AG20443 (cell line): Measurements from ENCODE around the gene RNF150.
"Not testable (repeated sequence)": the region's sequence is repeated elsewhere in the genome, so short reads cannot be mapped to it uniquely, and the experiment has no call there.

Source experiments
- DNase-seq: peaks from one replicate; pipeline ENCODE4 v3.0.0; 2012; ENCODE audit warnings: low spot score, mixed read lengths

Gene RNF150

GRCh38 chr4:140816806-140817510, 316.3 kb downstream of the RNF150 start:
- DNase-seq, result no peak

- no peak for DNase-seq
Observed at GRCh38 chr4:140813804-140814203, 319.5 kb downstream of the RNF150 start.

GRCh38 chr4:140812916-140813315, 320.4 kb downstream of the RNF150 start:
- no peak for DNase-seq

DNA sequence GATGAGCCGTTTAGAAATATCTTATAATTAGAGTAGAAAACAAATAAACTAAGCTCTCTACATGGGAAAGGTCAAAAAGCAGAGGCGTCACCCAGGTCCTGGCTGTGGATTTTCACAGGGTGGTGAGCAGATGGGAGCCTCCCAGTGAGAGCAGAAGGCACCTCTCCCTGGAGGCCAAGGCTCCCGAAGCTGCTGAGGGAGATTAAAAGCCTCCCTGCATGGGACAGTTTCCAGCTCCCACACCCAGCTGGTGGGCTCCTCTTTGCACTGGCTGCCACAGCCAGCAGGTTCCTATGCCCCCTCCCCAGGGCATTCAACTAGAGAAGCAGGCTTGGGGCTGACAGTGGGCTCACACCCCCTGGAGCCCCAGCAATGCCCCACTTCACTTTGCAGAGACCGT, 321.8 kb downstream of the RNF150 start:
- no peak for DNase-seq

GRCh38 chr4:140810591-140811169, 322.6 kb downstream of the RNF150 start:
- not testable (repeated sequence) for DNase-seq
